Tongue (tissue), 2 donors: ENCODE data around the gene PADI6. TPM values are rescaled to one million over a fixed set of nuclear protein-coding genes. Genes with fewer than 3 reads are reported as not detected.

Source experiments
- DNase-seq: peaks from one replicate; pipeline ENCODE4 v3.0.0-alpha.2; 2015
- total RNA-seq: library from RNA; depleted of rRNA; stranded (reverse); fragments of >200 nt; gene quantifications from one replicate; pipeline ENCODE4 v1.2.3, GENCODE V29; 2014

The PADI6 gene
- total RNA-seq, 1 donor from 2014 or later, result not detected

DNA sequence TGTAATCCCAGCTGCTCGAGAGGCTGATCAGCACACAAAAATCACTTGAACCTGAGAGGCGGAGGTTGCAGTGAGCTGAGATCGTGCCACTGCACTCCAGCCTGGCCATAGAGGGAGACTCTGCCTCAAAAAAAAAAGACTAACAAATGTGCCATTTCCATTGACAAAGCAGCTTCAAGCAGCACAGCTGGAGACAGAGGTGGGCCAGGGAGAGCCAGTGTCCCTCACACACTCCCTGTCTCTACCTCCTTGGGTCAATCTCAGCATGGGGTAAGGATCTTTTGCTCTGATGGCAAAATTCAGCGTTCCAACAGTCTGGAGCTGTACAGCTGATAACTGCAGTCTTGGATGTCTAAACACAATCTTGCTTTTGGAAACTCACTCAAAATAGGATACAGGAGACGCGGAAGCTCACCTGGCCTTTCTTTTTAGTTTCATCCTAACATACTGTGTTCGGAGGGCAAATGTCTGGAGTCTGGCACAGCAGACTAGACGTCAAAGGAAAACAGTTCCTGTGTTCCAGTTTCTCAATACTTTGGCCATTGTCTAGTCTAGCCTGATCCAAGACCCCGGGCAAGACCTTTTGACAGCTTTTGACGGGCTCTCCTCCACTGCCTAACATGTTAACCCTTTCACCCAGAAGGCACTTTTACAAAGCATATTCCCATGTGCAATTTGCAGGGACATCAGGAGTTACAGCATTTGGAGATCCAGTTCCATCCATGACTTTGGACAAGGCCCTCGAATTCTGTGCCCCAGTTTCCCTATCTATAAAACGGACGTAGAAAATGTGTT lies 64.6 kb downstream of the PADI6 start:
- no peak for DNase-seq

DNA sequence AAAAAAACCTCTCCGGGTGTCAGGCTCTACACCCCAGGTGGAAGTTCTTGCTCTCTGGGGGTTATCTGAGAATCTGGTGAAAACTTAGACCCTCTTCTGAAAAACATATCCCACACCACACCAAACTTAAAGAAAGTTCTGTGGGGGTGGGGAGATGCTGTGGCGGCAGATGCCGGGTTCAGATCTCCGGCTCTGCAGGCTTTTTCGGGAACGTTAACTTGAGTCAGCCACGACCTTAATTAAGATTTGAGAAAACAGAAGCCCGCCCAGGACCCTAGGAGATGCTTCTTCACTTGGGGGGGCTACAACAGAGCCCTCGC lies 65.2 kb downstream of the PADI6 start:
- no peak for DNase-seq

GRCh38 chr1:17437580-17438317 lies 65.8 kb downstream of the PADI6 start:
- DNase-seq, result peak; percentile 71

DNA sequence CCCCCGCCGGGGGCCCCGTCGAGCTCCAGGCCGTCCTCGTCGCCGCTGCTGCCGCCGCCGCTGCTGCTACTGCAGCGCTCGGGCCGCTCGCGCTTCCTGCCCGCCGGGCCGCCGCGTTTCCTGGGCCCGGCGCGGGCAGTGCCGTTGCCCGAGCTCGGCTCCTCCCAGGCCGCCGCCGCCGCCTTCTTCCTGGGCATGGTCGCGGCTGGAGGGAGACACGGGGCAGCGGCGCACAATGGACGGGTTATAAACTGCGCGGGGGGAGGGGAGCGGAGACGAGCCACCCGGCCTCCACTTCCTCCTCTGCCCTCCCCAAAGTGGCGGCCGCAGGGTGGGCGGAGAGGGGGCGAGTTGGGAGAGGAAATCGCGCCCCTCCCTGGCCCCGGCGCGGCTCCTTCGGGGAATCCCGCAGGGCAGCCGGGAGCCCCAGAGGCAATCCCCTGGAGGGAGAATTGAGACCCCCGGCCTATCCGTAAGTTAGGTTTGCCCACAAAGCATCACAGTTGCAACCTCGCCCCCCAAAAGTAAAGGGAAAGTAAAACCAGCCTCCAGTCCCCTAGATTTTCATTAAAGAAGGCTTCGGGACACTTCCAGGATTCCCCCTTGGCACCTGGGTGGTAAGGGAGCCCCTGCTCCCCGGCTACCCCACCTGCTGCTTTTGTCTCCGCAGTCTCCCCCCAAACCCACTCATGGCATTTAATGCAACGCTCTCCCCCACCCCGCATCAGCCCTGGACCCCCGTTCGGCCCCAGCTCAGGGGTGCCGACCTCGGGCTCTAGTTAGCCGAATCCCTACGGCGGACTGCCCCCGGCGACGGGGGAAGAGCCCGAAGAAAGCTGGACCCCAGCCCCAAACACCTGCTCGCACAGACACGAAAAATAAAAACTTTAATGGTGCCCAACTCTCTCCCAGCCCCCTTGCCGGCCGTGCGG lies 66.6 kb downstream of the PADI6 start:
- peak; percentile 72 for DNase-seq

DNA sequence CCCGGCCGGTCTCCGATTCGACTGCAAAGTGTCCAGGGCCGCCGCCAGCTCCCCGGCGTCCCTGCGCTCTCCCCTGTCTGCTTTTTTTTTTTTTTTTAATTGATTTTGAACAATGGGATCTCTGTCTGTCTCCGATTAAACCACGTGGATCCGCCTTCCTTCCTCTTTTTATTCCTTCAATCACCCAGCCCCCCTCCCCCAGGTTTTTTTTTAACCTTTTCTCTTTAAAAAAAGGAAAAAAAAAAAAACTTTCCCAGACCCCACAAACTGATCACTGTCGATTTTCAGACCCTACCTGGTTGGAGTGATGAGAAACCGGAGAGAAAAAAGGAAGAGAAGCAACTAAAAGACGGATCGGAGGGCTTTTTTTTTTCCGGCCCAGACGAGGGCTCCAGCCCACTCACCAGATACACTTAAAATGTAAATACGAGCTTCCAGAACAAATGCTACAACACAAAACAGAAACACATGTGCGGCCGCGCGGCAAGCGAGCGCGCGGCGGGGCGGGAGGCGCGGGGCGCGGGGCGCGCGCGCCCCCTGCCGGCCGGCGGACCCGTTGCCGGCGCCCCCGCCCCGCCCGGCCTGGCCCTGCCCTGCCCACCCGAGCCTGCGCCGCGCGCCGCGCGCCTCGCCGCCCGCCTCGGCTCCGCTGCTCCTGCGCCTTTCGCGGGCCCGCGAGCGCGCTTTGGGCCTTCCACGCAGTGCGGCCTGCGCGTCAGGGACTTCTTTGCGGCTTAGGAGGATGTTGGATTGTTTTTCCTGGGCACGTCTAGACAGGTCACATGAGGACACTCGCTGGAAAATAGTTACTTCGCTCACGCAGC lies 67.5 kb downstream of the PADI6 start, which contains the start of gene RCC2:
Gene RCC2 (minus strand): TSS at position 428 of the 824 bp plus-strand sequence. CDS start 1,163 bp downstream, outside the sequence.
- DNase-seq, result peak; percentile 85

DNA sequence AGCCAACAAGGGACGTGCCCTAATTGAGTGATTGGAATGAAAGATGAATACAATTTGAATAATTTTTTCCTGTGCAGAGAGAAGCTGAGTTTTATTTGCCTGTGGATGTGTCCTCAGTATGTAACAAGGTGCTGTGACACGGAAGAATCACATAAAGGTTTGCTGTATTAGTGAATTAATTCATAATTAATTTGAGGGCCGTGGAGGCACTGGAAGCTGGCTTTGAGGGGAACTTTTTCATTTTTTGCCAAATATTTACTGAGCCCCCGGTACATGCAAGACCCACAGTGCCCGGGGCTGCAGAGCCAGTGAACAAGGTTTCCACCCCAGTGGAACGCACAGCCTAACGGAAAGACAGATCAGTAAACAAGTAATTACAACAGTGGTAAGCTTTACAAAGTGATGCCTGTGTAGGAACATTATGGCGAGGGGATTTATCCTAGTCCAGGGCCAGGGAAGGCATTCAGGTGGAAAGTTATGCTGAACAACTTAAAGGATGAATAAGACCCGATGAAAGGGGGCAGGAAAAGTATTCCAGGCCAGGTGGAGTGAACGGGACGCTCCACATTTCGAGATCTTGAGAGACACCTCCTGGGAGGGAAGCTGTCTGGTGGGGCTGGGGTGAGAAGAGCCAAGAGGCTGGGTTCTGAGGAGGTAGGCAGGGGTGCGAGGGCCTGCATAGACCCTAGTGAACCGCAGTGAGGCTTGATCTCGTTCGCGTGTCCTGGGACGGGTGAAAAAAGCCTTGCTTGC lies 68.3 kb downstream of the PADI6 start:
- DNase-seq, result no peak

DNA sequence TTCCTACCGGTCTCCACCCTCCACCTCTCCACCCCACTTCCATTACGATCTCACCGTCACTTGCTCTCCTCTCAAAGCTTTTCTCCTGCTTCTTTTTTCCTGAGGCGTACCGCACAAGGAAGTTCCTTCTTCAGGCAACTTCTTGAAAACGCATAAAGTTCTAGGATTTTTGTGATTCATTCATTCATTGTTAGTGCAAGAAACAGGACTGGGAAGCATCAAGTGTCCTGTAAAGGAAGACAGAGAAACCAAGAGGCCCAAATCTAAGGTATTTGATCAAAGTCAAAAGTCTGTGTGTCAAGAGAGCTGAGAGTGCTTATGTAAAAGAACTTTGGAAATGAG lies 68.8 kb downstream of the PADI6 start:
- DNase-seq, result no peak

DNA sequence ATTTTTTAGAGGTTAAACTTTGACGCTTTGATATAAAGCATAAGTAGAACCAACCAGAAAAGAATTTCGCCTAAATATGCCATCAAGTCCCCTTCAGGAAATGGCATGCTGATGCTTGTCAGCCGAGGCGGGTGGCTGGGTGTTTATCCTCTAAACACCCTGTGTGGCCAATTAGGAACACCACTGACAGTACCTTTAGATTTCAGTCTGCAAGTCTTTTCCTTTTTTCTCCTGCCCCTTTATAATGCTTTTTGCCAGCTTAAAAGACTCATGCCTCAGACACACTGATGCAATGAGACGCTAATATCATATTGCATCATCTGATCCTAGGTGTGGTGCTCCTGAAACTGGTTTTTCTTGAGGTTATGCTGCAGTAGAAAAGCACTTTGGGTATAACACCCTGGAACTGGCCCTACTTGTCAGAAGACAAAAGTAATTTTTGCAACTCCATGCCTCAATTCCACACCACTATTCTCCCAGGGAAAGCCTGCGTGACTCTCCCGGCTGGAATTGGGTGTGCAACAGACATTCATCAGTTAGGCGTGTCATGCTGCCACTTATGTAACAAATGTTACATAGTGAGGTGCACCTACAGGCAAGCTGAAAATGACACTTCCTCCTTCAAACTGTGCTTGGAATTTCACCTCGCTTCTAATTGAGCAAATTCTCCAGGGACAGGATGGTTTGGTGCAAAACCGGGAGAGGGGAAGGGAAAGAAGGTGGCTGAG lies 69.4 kb downstream of the PADI6 start:
- DNase-seq, result peak; percentile 54

- DNase-seq, result no peak
Measured at GRCh38 chr1:17441993-17442357, 70.0 kb downstream of the PADI6 start.

DNA sequence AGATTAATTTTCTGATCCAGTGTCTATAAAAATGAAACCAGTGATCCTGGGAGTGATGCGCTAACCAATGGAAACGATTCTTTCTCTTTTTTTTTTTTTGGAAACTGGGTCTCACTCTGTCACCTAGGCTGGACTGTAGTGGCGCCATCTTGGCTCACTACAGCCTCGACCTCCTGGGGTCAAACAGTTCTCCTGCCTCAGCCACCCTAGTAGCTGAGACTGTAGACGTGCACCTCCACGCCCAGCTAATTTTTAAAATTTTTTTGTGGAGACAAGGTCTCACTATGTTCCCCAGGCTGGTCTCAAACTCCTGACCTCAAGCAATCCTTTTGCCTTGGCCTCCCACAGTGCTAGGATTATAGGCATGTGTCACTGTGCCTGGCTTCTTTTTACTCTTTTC lies 70.8 kb downstream of the PADI6 start:
- no peak for DNase-seq

DNA sequence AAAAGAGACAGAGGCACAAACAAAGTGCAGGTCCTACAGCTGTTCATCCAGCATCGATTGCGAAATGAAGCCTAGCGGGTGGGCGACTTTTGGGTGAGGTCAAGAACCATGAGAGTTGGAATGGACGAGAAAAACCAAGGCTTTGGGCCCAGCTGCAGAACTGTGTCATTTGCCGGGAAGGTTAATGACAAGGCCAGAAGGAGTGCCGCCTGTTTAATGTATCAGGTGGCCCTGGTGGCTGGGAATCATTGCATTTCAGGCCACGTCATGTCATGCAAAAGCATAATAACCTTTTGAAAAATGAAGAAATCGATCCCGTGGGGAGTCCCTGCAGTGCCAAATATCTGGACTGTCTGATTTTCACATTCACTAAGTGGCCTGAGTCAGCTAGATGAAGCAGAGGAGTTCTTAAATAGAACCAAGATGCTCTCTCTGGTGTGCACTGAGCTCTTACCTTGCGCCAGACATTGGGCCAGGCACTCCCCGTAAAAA lies 75.6 kb downstream of the PADI6 start:
- no peak for DNase-seq

Other genes starting within 250 kb of the PADI6 start
- 10.3 TPM for gene PADI1, start 167.1 kb upstream of the PADI6 start, total RNA-seq
- 1.1 TPM for gene PADI3, start 123.1 kb upstream of the PADI6 start, total RNA-seq
- 1.8 TPM for gene PADI4, start 64.0 kb upstream of the PADI6 start, total RNA-seq
- 42.5 TPM for gene RCC2, start 67.5 kb downstream of the PADI6 start, total RNA-seq
- 39.9 TPM for gene ARHGEF10L, start 167.5 kb downstream of the PADI6 start, total RNA-seq